ENCODE data around the gene AGTR1.

Gene AGTR1

DNA sequence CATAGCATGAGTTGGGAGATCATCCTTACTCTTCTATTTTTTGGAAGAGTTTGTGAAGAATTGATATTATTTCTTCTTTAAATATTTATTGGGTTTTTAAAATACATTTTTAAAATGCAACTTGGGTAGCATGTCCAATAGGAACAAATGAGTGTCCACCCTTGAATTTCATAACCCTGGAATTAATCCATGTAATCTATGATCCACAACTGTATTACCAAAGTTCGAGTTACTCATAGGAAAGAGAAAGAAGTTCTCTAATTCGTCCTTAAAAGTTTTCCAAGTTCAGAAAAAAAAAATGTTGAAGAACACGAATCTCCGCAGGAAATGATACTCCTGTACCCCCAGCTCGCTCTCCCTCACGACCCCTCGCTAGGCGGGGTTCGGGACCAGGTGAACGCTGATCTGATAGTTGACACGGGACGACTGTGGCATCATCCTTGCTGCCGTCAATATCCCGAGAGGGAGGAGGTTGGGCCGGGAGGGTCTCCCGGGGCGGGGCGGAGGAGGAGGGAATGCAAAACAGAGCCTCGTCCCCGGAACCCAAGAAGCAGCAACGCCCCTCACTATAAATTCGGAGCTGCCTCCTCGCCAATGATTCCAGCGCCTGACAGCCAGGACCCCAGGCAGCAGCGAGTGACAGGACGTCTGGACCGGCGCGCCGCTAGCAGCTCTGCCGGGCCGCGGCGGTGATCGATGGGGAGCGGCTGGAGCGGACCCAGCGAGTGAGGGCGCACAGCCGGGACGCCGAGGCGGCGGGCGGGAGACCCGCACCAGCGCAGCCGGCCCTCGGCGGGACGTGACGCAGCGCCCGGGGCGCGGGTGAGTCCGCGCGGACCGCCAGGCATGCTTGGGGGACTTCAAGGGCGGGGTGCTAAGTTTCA lies at the start of gene AGTR1:
TSS of gene AGTR1 (plus strand) at position 598 of the 884 bp plus-strand sequence. CDS start 43,133 bp downstream, outside the sequence.
- no peak for DNase-seq

- DNase-seq, result no peak
Measured at GRCh38 chr3:148648685-148649352, 48.9 kb upstream of the AGTR1 start.

DNA sequence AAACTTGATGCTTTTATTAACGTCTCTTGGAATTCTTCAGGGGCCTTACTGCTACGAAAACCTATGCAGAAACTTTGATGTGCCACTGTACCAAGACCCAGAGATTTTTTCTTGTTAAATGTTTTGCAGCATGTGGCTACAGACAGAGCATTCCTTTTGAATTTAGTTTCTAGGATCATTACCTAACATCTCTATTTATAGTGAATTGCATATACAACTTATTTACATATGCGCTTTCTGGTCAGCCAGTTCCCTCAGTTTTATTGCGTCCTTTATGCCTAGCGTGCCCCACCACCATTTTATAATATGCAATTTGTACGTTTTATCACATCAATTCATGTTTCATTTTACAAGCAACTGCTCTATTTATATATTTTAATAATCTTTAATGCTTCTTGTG lies 46.2 kb upstream of the AGTR1 start:
- no peak for DNase-seq

- no peak for DNase-seq
Measured at GRCh38 chr3:148654433-148654832, 43.3 kb upstream of the AGTR1 start.

DNA sequence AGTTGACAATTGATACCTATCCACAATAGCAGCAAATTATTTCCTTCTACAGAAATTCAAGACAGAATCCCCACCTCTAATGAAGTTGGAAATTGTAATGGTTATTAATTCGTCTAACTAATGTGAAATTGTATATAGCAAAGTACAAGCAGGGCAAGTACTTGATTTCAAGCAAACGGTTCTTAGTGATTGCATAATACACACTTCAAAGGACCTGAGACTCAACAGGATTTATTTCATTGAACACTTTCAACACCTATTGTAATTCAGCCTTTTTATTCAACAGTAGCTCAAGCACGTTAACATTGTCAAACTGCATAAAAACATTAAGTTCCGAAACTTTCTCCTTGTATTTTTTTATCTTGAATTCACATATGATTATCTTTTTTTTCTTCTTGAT lies 40.2 kb upstream of the AGTR1 start:
- no peak for DNase-seq

DNA sequence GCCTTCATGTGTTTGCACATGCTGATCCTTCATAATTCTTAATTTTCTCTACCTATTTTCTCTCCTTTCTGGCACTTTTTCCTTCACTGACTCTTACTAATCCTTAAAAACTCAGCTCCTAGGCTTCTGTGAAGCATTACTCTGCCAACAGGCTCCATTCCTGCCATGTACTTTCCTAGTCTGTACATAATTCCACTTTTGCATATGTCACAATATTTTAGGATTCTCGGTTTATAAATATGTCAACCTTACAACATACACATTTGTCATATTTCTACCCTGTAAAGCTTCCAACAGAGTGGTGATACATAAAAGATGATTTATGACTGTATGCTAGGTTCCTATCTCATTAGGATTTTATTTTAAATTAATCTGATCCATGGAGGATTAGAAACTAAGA lies 38.2 kb upstream of the AGTR1 start:
- no peak for DNase-seq

- DNase-seq, result no peak
Measured at GRCh38 chr3:148680289-148680688, 17.4 kb upstream of the AGTR1 start.

- DNase-seq, result no peak
Measured at GRCh38 chr3:148681080-148681479, 16.6 kb upstream of the AGTR1 start.

DNA sequence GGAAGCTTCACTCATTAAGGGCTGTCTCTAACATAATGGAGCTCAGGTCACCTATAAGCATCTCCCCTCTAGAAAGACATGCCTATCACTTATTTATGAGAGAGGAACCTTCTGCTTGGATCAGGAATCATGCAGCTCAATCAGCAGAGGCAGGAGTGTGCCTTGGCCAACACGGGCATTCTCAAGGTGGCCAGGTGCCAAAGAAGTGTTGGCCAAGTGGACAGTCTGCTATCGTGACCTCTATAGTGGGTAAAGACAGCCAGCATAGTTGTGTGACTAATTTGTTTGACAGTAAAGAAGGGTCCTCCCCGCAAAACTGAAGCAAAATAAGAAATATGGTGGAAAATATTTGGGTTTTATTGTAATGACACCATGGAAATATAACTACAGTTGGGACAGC lies 14.7 kb upstream of the AGTR1 start:
- DNase-seq, result no peak

- no peak for DNase-seq
Measured at GRCh38 chr3:148694116-148694515, 3.6 kb upstream of the AGTR1 start.

GRCh38 chr3:148698190-148698810 lies 597 bp downstream of the AGTR1 start:
- no peak for DNase-seq

- no peak for DNase-seq
Measured at GRCh38 chr3:148705314-148705713, 7.6 kb downstream of the AGTR1 start.

DNA sequence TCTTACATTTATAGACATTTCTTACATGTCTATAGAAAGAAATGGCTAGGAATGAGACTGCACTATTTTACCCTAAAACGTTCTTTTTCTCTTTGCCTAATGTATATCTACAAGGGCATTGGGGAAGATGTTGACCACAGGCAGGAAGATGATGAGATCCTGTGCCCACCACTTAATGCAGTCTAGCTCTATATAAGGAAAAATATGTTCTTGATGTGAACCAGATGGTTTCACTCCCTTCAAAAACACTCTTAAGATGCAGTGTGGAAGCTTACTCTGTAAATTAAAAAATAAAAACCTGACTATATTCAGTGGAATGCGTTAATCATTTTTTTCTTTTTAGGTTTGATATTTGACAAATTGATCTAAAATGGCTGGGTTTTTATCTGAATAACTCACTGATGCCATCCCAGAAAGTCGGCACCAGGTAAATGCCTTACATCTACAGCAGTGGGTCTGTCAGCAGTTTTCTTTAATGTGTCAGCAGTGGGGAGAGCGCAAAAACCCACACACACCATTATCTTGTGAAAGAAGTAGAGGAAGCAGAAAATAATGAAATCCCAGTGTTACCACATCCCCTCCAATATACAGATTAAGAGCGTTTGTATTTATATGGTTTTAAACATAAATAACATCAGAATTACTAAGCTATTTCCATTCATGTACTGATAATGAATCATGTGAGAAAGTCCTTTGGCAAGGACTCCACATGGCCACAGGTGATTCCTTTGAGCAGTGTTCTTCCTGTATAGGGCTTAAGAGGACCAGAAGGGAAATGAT lies 10.1 kb downstream of the AGTR1 start:
- DNase-seq, result no peak

DNA sequence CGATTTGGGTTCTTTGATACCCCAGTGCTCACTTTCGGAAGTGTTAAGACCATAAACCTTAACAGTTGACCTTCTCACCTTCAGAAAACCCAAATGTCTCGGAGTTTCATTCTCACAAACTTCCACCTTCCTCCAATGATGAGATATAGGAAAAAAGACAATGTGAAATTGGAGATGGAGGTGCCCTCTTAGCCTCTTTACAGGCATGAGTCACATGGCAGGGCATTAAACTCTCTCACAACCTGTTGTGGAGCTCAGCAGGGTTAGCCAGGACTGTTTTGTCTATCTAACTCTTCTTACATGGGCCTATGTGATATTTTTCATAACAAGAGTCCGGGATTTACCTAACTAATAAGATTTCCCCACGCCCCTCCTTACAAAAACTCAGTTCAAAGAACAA lies 10.7 kb downstream of the AGTR1 start:
- no peak for DNase-seq

DNA sequence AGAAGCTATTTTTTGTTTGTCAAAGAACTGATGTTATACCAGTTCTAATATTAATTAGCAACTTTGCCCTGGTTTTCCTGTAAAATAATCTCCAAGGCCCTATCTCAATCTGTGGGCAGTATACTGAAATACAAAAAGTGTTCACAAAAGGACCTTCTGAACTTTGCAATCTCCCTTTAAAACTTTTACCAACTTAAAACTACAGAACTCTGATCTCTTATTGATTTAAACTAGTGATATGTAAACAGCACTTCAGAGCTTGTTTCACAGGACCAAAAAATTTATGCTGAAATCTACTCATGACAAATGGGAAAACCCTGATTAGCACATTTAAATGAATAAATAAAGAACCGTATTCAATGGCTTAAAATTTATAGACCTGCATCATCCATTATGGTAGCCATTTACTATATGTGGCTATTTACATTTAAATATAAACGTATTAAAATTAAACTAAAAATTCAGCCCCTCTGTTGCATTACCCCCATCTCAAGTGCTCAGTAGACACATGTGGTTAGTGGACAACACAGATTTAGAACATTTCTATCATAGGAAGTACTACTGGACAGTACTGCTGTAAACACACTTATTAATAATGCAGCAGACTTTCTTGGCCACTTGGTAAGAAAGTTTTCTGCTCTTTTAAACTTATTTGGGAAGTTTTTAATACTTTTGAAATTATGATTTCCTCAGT lies 12.0 kb downstream of the AGTR1 start:
- no peak for DNase-seq

- DNase-seq, result no peak
Measured at GRCh38 chr3:148710665-148711064, 13.0 kb downstream of the AGTR1 start.

DNA sequence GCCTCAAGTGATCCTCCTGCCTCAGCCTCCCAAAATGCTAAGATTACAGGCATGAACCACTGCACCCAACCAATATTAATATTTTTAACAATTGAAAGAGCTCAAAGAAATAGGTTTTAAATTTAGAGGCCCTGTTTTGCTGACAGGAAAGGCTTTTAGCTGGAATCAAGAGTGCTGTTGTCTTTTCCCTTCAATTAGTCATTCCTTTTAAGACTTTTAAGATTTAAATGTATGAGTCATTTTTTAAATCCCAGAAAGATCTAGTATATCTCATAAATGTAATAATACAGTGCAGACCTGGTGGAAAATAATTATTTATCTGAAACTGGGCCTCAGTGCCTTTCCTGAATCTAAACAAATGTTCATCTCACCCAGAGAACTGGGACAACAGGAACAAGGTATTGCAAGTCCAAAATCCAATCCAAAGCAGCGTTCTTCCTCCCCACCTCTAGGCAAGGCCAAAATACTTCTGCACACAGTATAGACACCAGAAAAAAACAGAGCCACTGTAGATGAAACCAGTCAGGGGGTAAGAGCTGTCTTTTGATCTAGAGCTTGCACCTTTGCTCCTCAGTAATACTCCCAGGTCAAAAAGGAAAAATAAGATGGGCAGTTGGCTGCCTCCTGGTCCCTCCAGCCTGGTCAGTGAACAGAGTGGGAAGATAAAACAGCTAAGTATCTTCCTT lies 14.4 kb downstream of the AGTR1 start:
- no peak for DNase-seq

- DNase-seq, result no peak
Measured at GRCh38 chr3:148714521-148714920, 16.8 kb downstream of the AGTR1 start.

DNA sequence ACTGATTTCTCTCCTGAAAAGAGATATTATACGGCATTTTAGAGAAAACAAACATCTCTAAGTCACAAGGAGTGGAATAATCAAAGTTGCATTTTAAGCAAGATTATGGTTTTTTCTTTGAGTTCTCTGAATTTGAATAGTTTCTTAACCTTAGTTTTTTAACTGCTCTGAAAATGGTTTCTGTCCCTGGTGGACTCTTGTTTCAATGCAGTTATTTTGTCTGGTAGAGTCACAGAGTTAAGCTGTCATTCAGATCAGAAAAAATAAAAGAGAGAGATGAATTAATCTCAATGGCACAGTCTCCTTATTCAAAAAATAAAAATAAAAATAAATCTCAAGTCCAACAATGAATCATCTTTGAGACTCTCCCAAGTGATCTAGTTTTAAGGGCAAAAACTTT lies 19.0 kb downstream of the AGTR1 start:
- DNase-seq, result no peak

DNA sequence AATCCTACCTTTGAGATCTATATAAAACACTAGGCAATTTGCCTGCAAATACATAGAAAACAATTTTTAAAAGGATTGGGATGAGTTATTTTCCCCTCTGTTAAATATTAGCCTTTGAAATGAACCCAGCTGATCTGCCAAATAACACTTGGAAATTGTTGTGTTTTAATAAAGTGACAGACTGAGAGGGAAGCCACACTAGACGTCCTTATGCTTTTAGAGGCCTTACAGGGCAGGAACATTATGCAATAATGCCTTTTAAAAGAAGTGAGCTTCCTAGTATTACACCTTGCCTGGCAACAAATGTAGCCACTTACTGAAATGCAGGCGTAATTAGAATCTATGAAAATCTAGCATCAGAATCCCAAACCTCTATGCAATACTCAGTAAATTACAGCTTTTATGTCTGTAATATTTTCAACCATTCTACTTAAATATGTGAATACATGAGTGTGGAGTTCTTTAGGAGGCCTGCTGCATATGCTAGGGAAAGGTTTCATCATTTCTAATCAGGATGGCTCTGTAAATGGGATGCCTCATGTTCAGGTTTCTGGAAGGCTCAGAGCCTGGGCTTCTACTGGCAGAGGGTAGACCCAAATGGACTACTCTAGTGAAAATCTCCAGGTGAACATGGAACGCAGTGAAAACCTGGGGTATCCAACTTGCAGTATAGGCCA lies 20.3 kb downstream of the AGTR1 start:
- no peak for DNase-seq

All from CD4-positive, alpha-beta T cell treated with Interferon alpha-2 for 1 hour (primary cell).